ENCODE data around the gene AIF1L. TPM values are rescaled to one million over a fixed set of nuclear protein-coding genes. Genes with fewer than 3 reads are reported as not detected.

AIF1L gene
- total and polyA plus RNA-seq, 4 donors: 5.5 to 38.1 (median 27.6) TPM

- no peak overlapping the region for H3K4me3 ChIP-seq (ENCODE audit: low read length in 2 of 2)
- H3K27ac ChIP-seq (ENCODE audit: low read depth in 1 of 2, low read length in 2 of 2): no peak overlapping the region
- H3K4me1 ChIP-seq (ENCODE audit: control insufficient read depth in 1 of 2, insufficient read depth in 2 of 2, low read length in 2 of 2): no peaks in the 10 kb centered on the region
- H3K27me3 ChIP-seq (ENCODE audit: control insufficient read depth in 1 of 2, insufficient read depth in 2 of 2, low read length in 1 of 2): no peaks in the 10 kb centered on the region
- ATAC-seq (ENCODE audit: low FRiP score) (no peak), DNase-seq (no peak)
- 90 to 91% methylated on average over 4 of the region's 4 CpGs for WGBS, 2 donors
- H3K36me3 ChIP-seq (ENCODE audit: control insufficient read depth in 1 of 2, insufficient read depth in 2 of 2, low read length in 1 of 2): peaks cover 17% of the 10 kb centered on the region in 2 donors
- H3K9me3 ChIP-seq (ENCODE audit: control insufficient read depth, low read length): no peaks in the 10 kb centered on the region
- intact Hi-C loops (cut with DNase I): no loop called here
Observed at GRCh38 chr9:131140112-131140511, 43.8 kb downstream of the AIF1L start.

- peaks cover 14 to 17% of the 10 kb centered on the region in 2 donors for H3K36me3 ChIP-seq (ENCODE audit: control insufficient read depth in 1 of 2, insufficient read depth in 2 of 2, low read length in 1 of 2)
- H3K27ac ChIP-seq (ENCODE audit: low read depth in 1 of 2, low read length in 2 of 2): no peak overlapping the region
- H3K9me3 ChIP-seq (ENCODE audit: control insufficient read depth, low read length): no peaks in the 10 kb centered on the region
- ATAC-seq (ENCODE audit: low FRiP score): no peak
- no peak overlapping the region for H3K4me3 ChIP-seq (ENCODE audit: low read length in 2 of 2)
- no peaks in the 10 kb centered on the region for H3K4me1 ChIP-seq (ENCODE audit: control insufficient read depth in 1 of 2, insufficient read depth in 2 of 2, low read length in 2 of 2)
- intact Hi-C loops (cut with DNase I): no loop called here
- no peak for DNase-seq
- H3K27me3 ChIP-seq (ENCODE audit: control insufficient read depth in 1 of 2, insufficient read depth in 2 of 2, low read length in 1 of 2): no peaks in the 10 kb centered on the region
- WGBS, 2 donors: 94 to 96% methylated on average over 3 of the region's 3 CpGs
Observed at GRCh38 chr9:131140550-131140949, 44.2 kb downstream of the AIF1L start.

- Histone ChIP-seq H3K9me3 (ENCODE audit: control insufficient read depth, low read length) (no peaks in the 10 kb centered on the region), H3K36me3 (ENCODE audit: control insufficient read depth in 1 of 2, insufficient read depth in 2 of 2, low read length in 1 of 2) (peaks cover 16 to 17% of the 10 kb centered on the region in 2 donors), H3K27me3 (ENCODE audit: control insufficient read depth in 1 of 2, insufficient read depth in 2 of 2, low read length in 1 of 2) (no peaks in the 10 kb centered on the region), H3K4me3 (ENCODE audit: low read length in 2 of 2) (no peak overlapping the region), H3K4me1 (ENCODE audit: control insufficient read depth in 1 of 2, insufficient read depth in 2 of 2, low read length in 2 of 2) (no peaks in the 10 kb centered on the region), H3K27ac (ENCODE audit: low read depth in 1 of 2, low read length in 2 of 2) (no peak overlapping the region)
- ATAC-seq (ENCODE audit: low FRiP score): no peak
- intact Hi-C loops (cut with DNase I): no loop called here
- no peak for DNase-seq
- WGBS, 2 donors: 85 to 92% methylated on average over 3 of the region's 3 CpGs
Observed at GRCh38 chr9:131142160-131142559, 45.8 kb downstream of the AIF1L start.

GRCh38 chr9:131144201-131144600 is 47.9 kb downstream of the AIF1L start:
- Histone ChIP-seq H3K36me3 (ENCODE audit: control insufficient read depth in 1 of 2, insufficient read depth in 2 of 2, low read length in 1 of 2) (peaks cover 18 to 21% of the 10 kb centered on the region in 2 donors), H3K27me3 (ENCODE audit: control insufficient read depth in 1 of 2, insufficient read depth in 2 of 2, low read length in 1 of 2) (no peaks in the 10 kb centered on the region), H3K27ac (ENCODE audit: low read depth in 1 of 2, low read length in 2 of 2) (no peak overlapping the region), H3K4me3 (ENCODE audit: low read length in 2 of 2) (no peak overlapping the region), H3K9me3 (ENCODE audit: control insufficient read depth, low read length) (no peaks in the 10 kb centered on the region), H3K4me1 (ENCODE audit: control insufficient read depth in 1 of 2, insufficient read depth in 2 of 2, low read length in 2 of 2) (no peaks in the 10 kb centered on the region)
- intact Hi-C loops (cut with DNase I): no loop called here
- no peak for ATAC-seq (ENCODE audit: low FRiP score)
- WGBS, 2 donors: 74 to 86% methylated on average over 3 of the region's 3 CpGs
- DNase-seq: no peak

- peaks cover 14 to 15% of the 10 kb centered on the region in 2 donors for H3K36me3 ChIP-seq (ENCODE audit: control insufficient read depth in 1 of 2, insufficient read depth in 2 of 2, low read length in 1 of 2)
- H3K4me3 ChIP-seq (ENCODE audit: low read length in 2 of 2): no peak overlapping the region
- H3K4me1 ChIP-seq (ENCODE audit: control insufficient read depth in 1 of 2, insufficient read depth in 2 of 2, low read length in 2 of 2): no peaks in the 10 kb centered on the region
- no peaks in the 10 kb centered on the region for H3K9me3 ChIP-seq (ENCODE audit: control insufficient read depth, low read length)
- 80 to 81% methylated on average over 2 of the region's 2 CpGs for WGBS, 2 donors
- DNase-seq: no peak
- ATAC-seq (ENCODE audit: low FRiP score): no peak
- no peak overlapping the region for H3K27ac ChIP-seq (ENCODE audit: low read depth in 1 of 2, low read length in 2 of 2)
- no peaks in the 10 kb centered on the region for H3K27me3 ChIP-seq (ENCODE audit: control insufficient read depth in 1 of 2, insufficient read depth in 2 of 2, low read length in 1 of 2)
- intact Hi-C loops (cut with DNase I): no loop called here
Observed at GRCh38 chr9:131145245-131145644, 48.9 kb downstream of the AIF1L start.

- Histone ChIP-seq H3K9me3 (ENCODE audit: control insufficient read depth, low read length) (no peaks in the 10 kb centered on the region), H3K27ac (ENCODE audit: low read depth in 1 of 2, low read length in 2 of 2) (no peak overlapping the region), H3K27me3 (ENCODE audit: control insufficient read depth in 1 of 2, insufficient read depth in 2 of 2, low read length in 1 of 2) (no peaks in the 10 kb centered on the region), H3K36me3 (ENCODE audit: control insufficient read depth in 1 of 2, insufficient read depth in 2 of 2, low read length in 1 of 2) (peaks cover 14 to 15% of the 10 kb centered on the region in 2 donors), H3K4me1 (ENCODE audit: control insufficient read depth in 1 of 2, insufficient read depth in 2 of 2, low read length in 2 of 2) (no peaks in the 10 kb centered on the region), H3K4me3 (ENCODE audit: low read length in 2 of 2) (no peak overlapping the region)
- intact Hi-C loops (cut with DNase I): no loop called here
- WGBS, 2 donors: 90 to 91% methylated on average over 4 of the region's 4 CpGs
- no peak for DNase-seq
- no peak for ATAC-seq (ENCODE audit: low FRiP score)
Observed at GRCh38 chr9:131146186-131146585, 49.9 kb downstream of the AIF1L start.

- Histone ChIP-seq H3K4me1 (ENCODE audit: control insufficient read depth in 1 of 2, insufficient read depth in 2 of 2, low read length in 2 of 2) (no peaks in the 10 kb centered on the region), H3K4me3 (ENCODE audit: low read length in 2 of 2) (no peak overlapping the region), H3K27ac (ENCODE audit: low read depth in 1 of 2, low read length in 2 of 2) (no peak overlapping the region), H3K27me3 (ENCODE audit: control insufficient read depth in 1 of 2, insufficient read depth in 2 of 2, low read length in 1 of 2) (no peaks in the 10 kb centered on the region), H3K36me3 (ENCODE audit: control insufficient read depth in 1 of 2, insufficient read depth in 2 of 2, low read length in 1 of 2) (peaks cover 13 to 14% of the 10 kb centered on the region in 2 donors), H3K9me3 (ENCODE audit: control insufficient read depth, low read length) (no peaks in the 10 kb centered on the region)
- no peak for ATAC-seq (ENCODE audit: low FRiP score)
- 89 to 90% methylated on average over 3 of the region's 3 CpGs for WGBS, 2 donors
- DNase-seq: no peak
- intact Hi-C loops (cut with DNase I): no loop called here
Observed at GRCh38 chr9:131148276-131148675, 51.9 kb downstream of the AIF1L start.

GRCh38 chr9:131148966-131149687 is 52.8 kb downstream of the AIF1L start:
- intact Hi-C loops (cut with DNase I): no loop called here
- Histone ChIP-seq H3K4me3 (ENCODE audit: low read length in 2 of 2) (no peak overlapping the region), H3K36me3 (ENCODE audit: control insufficient read depth in 1 of 2, insufficient read depth in 2 of 2, low read length in 1 of 2) (peaks cover 12 to 14% of the 10 kb centered on the region in 2 donors), H3K27me3 (ENCODE audit: control insufficient read depth in 1 of 2, insufficient read depth in 2 of 2, low read length in 1 of 2) (no peaks in the 10 kb centered on the region), H3K9me3 (ENCODE audit: control insufficient read depth, low read length) (no peaks in the 10 kb centered on the region), H3K4me1 (ENCODE audit: control insufficient read depth in 1 of 2, insufficient read depth in 2 of 2, low read length in 2 of 2) (no peaks in the 10 kb centered on the region), H3K27ac (ENCODE audit: low read depth in 1 of 2, low read length in 2 of 2) (no peak overlapping the region)
- DNase-seq (no peak), ATAC-seq (ENCODE audit: low FRiP score) (no peak)
- WGBS, 2 donors: 77 to 79% methylated on average over 7 of the region's 7 CpGs

- Histone ChIP-seq H3K27me3 (ENCODE audit: control insufficient read depth in 1 of 2, insufficient read depth in 2 of 2, low read length in 1 of 2) (no peaks in the 10 kb centered on the region), H3K9me3 (ENCODE audit: control insufficient read depth, low read length) (no peaks in the 10 kb centered on the region), H3K27ac (ENCODE audit: low read depth in 1 of 2, low read length in 2 of 2) (no peak overlapping the region), H3K36me3 (ENCODE audit: control insufficient read depth in 1 of 2, insufficient read depth in 2 of 2, low read length in 1 of 2) (peaks cover 8 to 10% of the 10 kb centered on the region in 2 donors), H3K4me1 (ENCODE audit: control insufficient read depth in 1 of 2, insufficient read depth in 2 of 2, low read length in 2 of 2) (no peaks in the 10 kb centered on the region), H3K4me3 (ENCODE audit: low read length in 2 of 2) (no peak overlapping the region)
- 69 to 70% methylated on average over 5 of the region's 5 CpGs for WGBS, 2 donors
- no peak for ATAC-seq (ENCODE audit: low FRiP score)
- no peak for DNase-seq
- intact Hi-C loops (cut with DNase I): no loop called here
Observed at GRCh38 chr9:131149688-131150053, 53.3 kb downstream of the AIF1L start.
